H1 (cell line): Measurements from ENCODE around the gene DIABLO. TPM values are rescaled to one million over a fixed set of nuclear protein-coding genes. Genes with fewer than 3 reads are reported as not detected.
A peak's percentile ranks its signal among the peaks of the same experiment; 100 is the strongest.

Source experiments
- CTCF ChIA-PET: fragments of 300-600 bp; sonication (Branson Sonifier 250); formaldehyde crosslinking; loops from one replicate; lab custom pipeline; 2021; ENCODE audit not compliant: partially characterized antibody; lab: Charles Lee
- POLR2A ChIA-PET: fragments of 300-600 bp; sonication (Branson Sonifier 250); formaldehyde crosslinking; loops from one replicate; lab custom pipeline; 2021; ENCODE audit warnings: inconsistent platforms; ENCODE audit not compliant: partially characterized antibody; lab: Charles Lee
- DNase-seq, 2 experiments: peaks; one replicate each; pipeline versions ENCODE4 v3.0.0 to v3.0.0-alpha.2; 2010 to 2022; ENCODE audit warnings: low spot score in 2 of 2, low read depth in 1 of 2, mixed read lengths in 1 of 2
- FAIRE-seq: peaks from 2 replicates; lab custom pipeline; 2011; peaks lifted over from hg19 to GRCh38; lab: Jason Lieb, UNC
- H2AFZ ChIP-seq: 2 replicates; pipeline ENCODE4 v1.8.1; 2012; ENCODE audit warnings: low read length, inconsistent platforms
- H2AK5ac ChIP-seq: 2 replicates; pipeline ENCODE4 v1.6.1; 2013; ENCODE audit warnings: low read depth, low read length
- H2BK120ac ChIP-seq: replicated peaks from 2 replicates; pipeline ENCODE3; 2013; ENCODE audit warnings: low read depth, low read length, inconsistent platforms
- H2BK12ac ChIP-seq: 2 replicates; pipeline ENCODE4 v1.6.1; 2013; ENCODE audit warnings: low read depth, low read length
- H2BK15ac ChIP-seq: 2 replicates; pipeline ENCODE4 v1.6.1; 2013; ENCODE audit warnings: low read length
- H2BK20ac ChIP-seq: 2 replicates; pipeline ENCODE4 v1.6.1; 2013; ENCODE audit warnings: low read length
- H2BK5ac ChIP-seq: 2 replicates; pipeline ENCODE4 v1.6.1; 2013; ENCODE audit warnings: low read depth, low read length
- H3K14ac ChIP-seq: 2 replicates; pipeline ENCODE4 v1.6.1; 2013; ENCODE audit warnings: inconsistent platforms; ENCODE audit not compliant: insufficient read length
- H3K18ac ChIP-seq: 2 replicates; pipeline ENCODE4 v1.6.1; 2013; ENCODE audit warnings: low read length; ENCODE audit errors: extremely low read depth
- H3K23ac ChIP-seq: 2 replicates; pipeline ENCODE4 v1.6.1; 2013; ENCODE audit warnings: inconsistent platforms; ENCODE audit not compliant: insufficient read length
- H3K23me2 ChIP-seq: 2 replicates; pipeline ENCODE4 v1.6.1; 2013; ENCODE audit warnings: low read depth, low read length
- H3K27ac ChIP-seq: 2 replicates; pipeline ENCODE4 v1.6.1; 2011; ENCODE audit warnings: low read depth, low read length, inconsistent platforms
- H3K27me3 ChIP-seq, 4 experiments: replicated peaks in 1 of 4; 1 replicate in 1 of 4; 2 replicates in 3 of 4; pipeline versions ENCODE4 v1.6.1 to v1.8.1; 2011 to 2013; ENCODE audit warnings: low read length in 3 of 4, mild to moderate bottlenecking in 3 of 4, inconsistent platforms in 2 of 4, mixed read lengths in 2 of 4, moderate library complexity in 1 of 4; ENCODE audit not compliant: control insufficient read depth in 3 of 4, insufficient read depth in 3 of 4; ENCODE audit errors: extremely low read depth in 1 of 4
- H3K36me3 ChIP-seq, 4 experiments: 2 replicates each; pipeline versions ENCODE4 v1.6.1 to v1.8.1; 2011 to 2013; ENCODE audit warnings: mild to moderate bottlenecking in 4 of 4, low read length in 3 of 4, moderate library complexity in 2 of 4, control low read depth in 1 of 4, inconsistent platforms in 1 of 4; ENCODE audit not compliant: insufficient read depth in 4 of 4, control insufficient read depth in 2 of 4
- H3K4ac ChIP-seq: replicated peaks from 2 replicates; pipeline ENCODE3; 2013; ENCODE audit warnings: low read length, low read depth, mixed read lengths, inconsistent platforms; ENCODE audit not compliant: insufficient read length
- H3K4me1 ChIP-seq, 4 experiments: replicated peaks in 1 of 4; 1 replicate in 1 of 4; 2 replicates in 3 of 4; pipeline versions ENCODE4 v1.6.1 to v1.8.1; 2011 to 2013; ENCODE audit warnings: low read length in 3 of 4, inconsistent platforms in 2 of 4, mixed read lengths in 1 of 4; ENCODE audit not compliant: insufficient read depth in 4 of 4, control insufficient read depth in 3 of 4
- H3K4me2 ChIP-seq, 2 experiments: 2 replicates each; pipeline versions ENCODE4 v1.6.1 to v1.8.1; 2011 to 2013; ENCODE audit warnings: low read depth in 2 of 2, low read length in 2 of 2, control low read depth in 1 of 2, inconsistent platforms in 1 of 2, mild to moderate bottlenecking in 1 of 2; ENCODE audit not compliant: insufficient read depth in 1 of 2
- H3K4me3 ChIP-seq, 4 experiments: fragments of 200-600, 300-600 bp in 1 of 4; sonication (generic), shearing (Covaris generic), sonication (Bioruptor Twin) in 1 of 4; 2 replicates each; pipeline versions ENCODE4 v1.5.1 to v1.8.1; 2011 to 2016; ENCODE audit warnings: low read length in 4 of 4, low read depth in 3 of 4, control low read depth in 2 of 4, inconsistent platforms in 2 of 4, mild to moderate bottlenecking in 2 of 4, mixed read lengths in 1 of 4, moderate library complexity in 1 of 4; ENCODE audit not compliant: insufficient read depth in 2 of 4; ENCODE audit errors: extremely low read depth in 1 of 4
- H3K56ac ChIP-seq: replicated peaks from 2 replicates; pipeline ENCODE3; 2013; ENCODE audit warnings: low read depth, mild to moderate bottlenecking, mixed read lengths, low read length, inconsistent platforms; ENCODE audit not compliant: insufficient read length
- H3K79me1 ChIP-seq: 2 replicates; pipeline ENCODE4 v1.6.1; 2013; ENCODE audit warnings: low read depth, low read length, control low read depth
- H3K79me2 ChIP-seq, 2 experiments: 2 replicates each; pipeline versions ENCODE4 v1.6.1 to v1.8.1; 2012 to 2013; ENCODE audit warnings: low read length in 2 of 2, mild to moderate bottlenecking in 2 of 2, inconsistent platforms in 1 of 2; ENCODE audit not compliant: insufficient read depth in 2 of 2, control insufficient read depth in 1 of 2
- H3K9ac ChIP-seq, 4 experiments: replicated peaks in 1 of 4; 1 replicate in 1 of 4; 2 replicates in 3 of 4; pipeline versions ENCODE4 v1.6.1 to v1.8.1; 2011 to 2013; ENCODE audit warnings: low read depth in 3 of 4, low read length in 3 of 4, control low read depth in 2 of 4, mild to moderate bottlenecking in 2 of 4, moderate library complexity in 2 of 4, inconsistent platforms in 1 of 4; ENCODE audit errors: extremely low read depth in 1 of 4
- H3K9me3 ChIP-seq, 2 experiments: 2 replicates each; pipeline versions ENCODE4 v1.6.1 to v1.8.1; 2012 to 2013; ENCODE audit warnings: mild to moderate bottlenecking in 2 of 2, moderate library complexity in 2 of 2, control low read depth in 1 of 2, inconsistent platforms in 1 of 2, low read depth in 1 of 2, low read length in 1 of 2, mixed read lengths in 1 of 2; ENCODE audit not compliant: insufficient read depth in 2 of 2
- H4K20me1 ChIP-seq, 2 experiments: replicated peaks in 1 of 2; 2 replicates each; pipeline versions ENCODE3 to v1.8.1; 2011 to 2013; ENCODE audit warnings: inconsistent platforms in 2 of 2, low read length in 2 of 2, mild to moderate bottlenecking in 1 of 2; ENCODE audit not compliant: insufficient read depth in 2 of 2, control insufficient read depth in 1 of 2
- H4K5ac ChIP-seq: 2 replicates; pipeline ENCODE4 v1.6.1; 2013; ENCODE audit warnings: low read length, low read depth, mixed read lengths, inconsistent platforms; ENCODE audit not compliant: insufficient read length
- H4K8ac ChIP-seq: 2 replicates; pipeline ENCODE4 v1.8.0; 2013; ENCODE audit warnings: mild to moderate bottlenecking, moderate library complexity, low read length, inconsistent platforms; ENCODE audit not compliant: insufficient read depth; ENCODE audit errors: extremely low read depth
- H4K91ac ChIP-seq: replicated peaks from 2 replicates; pipeline ENCODE3; 2013; ENCODE audit warnings: low read length, mixed read lengths, inconsistent platforms; ENCODE audit not compliant: insufficient read length
- BACH1 ChIP-seq: IDR thresholded peaks from 2 replicates; pipeline ENCODE4 v1.6.1; 2012; ENCODE audit warnings: low read length, improper control_type of control experiment
- MAFK ChIP-seq: IDR thresholded peaks from 2 replicates; pipeline ENCODE4 v1.6.1; 2012; ENCODE audit warnings: low read depth, mild to moderate bottlenecking, improper control_type of control experiment, low read length
- SP1 ChIP-seq: IDR thresholded peaks from 2 replicates; pipeline ENCODE4 v1.6.1; 2011; ENCODE audit warnings: low read depth, low read length
- WGBS, 2 experiments: shearing (Covaris generic) in 1 of 2; methylation state at CpG; one replicate each; pipeline versions ENCODE4 v1.1.6 to v1.1.7; 2013 to 2015; ENCODE audit warnings: low lambda C conversion rate in 2 of 2, mixed read lengths in 2 of 2, inconsistent platforms in 1 of 2, low coverage in 1 of 2, missing lambda C conversion rate in 1 of 2; ENCODE audit not compliant: insufficient replicate concordance in 2 of 2, insufficient coverage in 1 of 2, insufficient read length in 1 of 2; ENCODE audit errors: extremely low coverage in 1 of 2, missing lambda C conversion rate in 1 of 2; 5-methylcytosine and 5-hydroxymethylcytosine counted together
- polyA plus RNA-seq, 7 experiments: library from polyadenylated mRNA; depleted of rRNA in 3 of 7; stranded (reverse) in 5 of 7; unstranded in 2 of 7; fragments of >200 nt in 5 of 7; fragments of 200-250 nt in 2 of 7; gene quantifications; 1 replicate in 5 of 7; 2 replicates in 1 of 7; 4 replicates in 1 of 7; pipeline versions ENCODE4 v1.2.1 to v1.2.3, GENCODE V29; 2011 to 2013; ENCODE audit warnings: missing spikeins in 2 of 7, mixed read lengths in 2 of 7
- total RNA-seq: library from RNA; stranded (reverse); fragmentation: NEBNext Ultra II Directional; extraction: Animal tissue kit (Norgen Biotek cat#: 25700); gene quantifications from 2 replicates; pipeline ENCODE4 v1.2.1, GENCODE V29; 2021

DIABLO gene
- total and polyA plus RNA-seq, 2 of the 8 experiments (the other 6 are each of a cell fraction or from before 2014, with no cell fraction given), result 65.2 to 68.3 TPM

- H3K27me3 ChIP-seq, result no peaks in the 10 kb centered on the region
- H3K79me2 ChIP-seq, result no peaks in the 10 kb centered on the region
- H3K27ac ChIP-seq, result no peak overlapping the region
- H3K18ac ChIP-seq, result no peak overlapping the region
- CTCF ChIA-PET, result interaction anchor here (0.7 to 1.1 kb wide), 2 partner anchors 101 to 161 kb away, joined by 3 read pairs; no protein-coding TSS in a partner anchor
- H2BK5ac ChIP-seq, result no peak overlapping the region
- no peaks in the 10 kb centered on the region for H3K4me1 ChIP-seq
- no peak overlapping the region for H3K56ac ChIP-seq
- peak overlapping the region; percentile 51; the same call in 1 of the 2 replicates for H4K8ac ChIP-seq
- peaks cover 0 to 5% of the 10 kb centered on the region in 2 experiments for H4K20me1 ChIP-seq
- no peak overlapping the region for H2BK12ac ChIP-seq
- H2AK5ac ChIP-seq, result no peak overlapping the region
- H2BK20ac ChIP-seq, result no peak overlapping the region
- no peak overlapping the region for H4K91ac ChIP-seq
- no peak for DNase-seq
- no peak overlapping the region for H3K23ac ChIP-seq
- H3K14ac ChIP-seq, result no peak overlapping the region
- POLR2A ChIA-PET, result interaction anchor here (0.6 to 1.8 kb wide), 4 partner anchors 8 to 21 kb away, joined by 3 to 4 read pairs (median 3); no protein-coding TSS in a partner anchor
- H2BK15ac ChIP-seq, result no peak overlapping the region
- TF ChIP-seq MAFK (no peak), SP1 (no peak), BACH1 (no peak)
- TF ChIP-seq, all 59 proteins: peak for 0
- Histone ChIP-seq H3K79me1 (no peaks in the 10 kb centered on the region), H3K4ac (no peak overlapping the region), H3K36me3 (peaks cover 0 to 11% (median 7%) of the 10 kb centered on the region in 4 experiments; a peak in 6 of 8 replicates), H3K4me2 (no peak overlapping the region), H3K9me3 (no peaks in the 10 kb centered on the region), H3K23me2 (no peaks in the 10 kb centered on the region), H4K5ac (no peak overlapping the region), H2AFZ (no peak overlapping the region), H3K4me3 (no peak overlapping the region), H3K9ac (no peak overlapping the region), H2BK120ac (no peak overlapping the region)
- no peak for FAIRE-seq
- 93% methylated on average over 4 of the region's 5 CpGs; no CpG with 5 or more reads in 1 of the 2 experiments for WGBS, 2 experiments
Observed at GRCh38 chr12:122238861-122239260, 13.0 kb upstream of the DIABLO start.
